ENCODE results near the gene AP5Z1. TPM values are rescaled to one million over a fixed set of nuclear protein-coding genes. Genes with fewer than 3 reads are reported as not detected.
A peak's percentile ranks its signal among the peaks of the same experiment; 100 is the strongest.

The AP5Z1 gene
- total RNA-seq, 1 experiment from 2014 or later: 38.3 TPM

GRCh38 chr7:4818000-4818794, 42.8 kb downstream of the AP5Z1 start:
- H2AK5ac ChIP-seq (ENCODE audit: insufficient read length, low read length): no peak overlapping the region
- no peaks in the 10 kb centered on the region for H3K4me1 ChIP-seq (ENCODE audit: insufficient read depth, low read length)
- Mint-ChIP-seq H3K27ac (no peak overlapping the region), H3K4me1 (no peaks in the 10 kb centered on the region), H3K36me3 (ENCODE audit: insufficient read depth in 1 of 3, low read depth in 3 of 3) (peaks cover 0 to 3% (median 0%) of the 10 kb centered on the region in 3 experiments; a peak in 2 of 7 replicates), H3K9me3 (no peaks in the 10 kb centered on the region), H3K27me3 (ENCODE audit: low read depth) (peaks cover under 1% of the 10 kb centered on the region), H3K4me3 (no peak overlapping the region)
- no peak overlapping the region for H3T11ph ChIP-seq (ENCODE audit: low read length)
- H3K14ac ChIP-seq (ENCODE audit: insufficient read depth, low read length): no peak overlapping the region; the same call in 1 of the 2 replicates
- no peak for TF ChIP-seq CTCF (conservative IDR thresholded peaks at IDR 0.05)
- no peak overlapping the region for H3K18ac ChIP-seq (ENCODE audit: insufficient read length, low read depth, low read length)
- H3K23ac ChIP-seq (ENCODE audit: insufficient read length, low read depth, low read length): no peak overlapping the region
- no peak overlapping the region for H2BK15ac ChIP-seq (ENCODE audit: low read depth, low read length)
- H4K91ac ChIP-seq (ENCODE audit: insufficient read length, low read depth, low read length): no peak overlapping the region
- no peaks in the 10 kb centered on the region for H3K27me3 ChIP-seq (ENCODE audit: insufficient read depth, low read length)
- no peak overlapping the region for H3K4ac ChIP-seq (ENCODE audit: low read depth, low read length)
- H2AFZ ChIP-seq (ENCODE audit: low read length): no peak overlapping the region
- no peaks in the 10 kb centered on the region for H3K9me3 ChIP-seq (ENCODE audit: control insufficient read depth, low read depth, low read length)
- no peak overlapping the region for H4K8ac ChIP-seq (replicated peaks; ENCODE audit: insufficient read length, low read depth, low read length)
- no peaks in the 10 kb centered on the region for H4K20me1 ChIP-seq (ENCODE audit: control insufficient read depth, insufficient read depth, insufficient read length)
- H3K23me2 ChIP-seq (ENCODE audit: insufficient read length, low read depth, low read length, poor library complexity, severe bottlenecking): no peaks in the 10 kb centered on the region
- no peaks in the 10 kb centered on the region for H3K79me1 ChIP-seq (ENCODE audit: insufficient read depth, low read depth, low read length, poor library complexity, severe bottlenecking)
- no peak overlapping the region for H3K56ac ChIP-seq (ENCODE audit: insufficient read length, low read depth, low read length)
- H2BK5ac ChIP-seq (ENCODE audit: insufficient read length, low read length): no peak overlapping the region
- no peak overlapping the region for H2BK120ac ChIP-seq (ENCODE audit: low read depth, low read length, poor library complexity, severe bottlenecking)
- H4K5ac ChIP-seq (ENCODE audit: insufficient read length, low read depth, low read length): no peak overlapping the region
- H2BK20ac ChIP-seq (ENCODE audit: low read depth, low read length, poor library complexity, severe bottlenecking): no peak overlapping the region
- peak; percentile 20 for DNase-seq
- no peak overlapping the region for H3K27ac ChIP-seq (ENCODE audit: insufficient read length, low read depth, low read length)
- H2BK12ac ChIP-seq (ENCODE audit: insufficient read length, low read depth, low read length): no peak overlapping the region
- no CpG with 5 or more reads among the region's 32 CpGs for WGBS (ENCODE audit: extremely low coverage, insufficient read length, low lambda C conversion rate)
- no peaks in the 10 kb centered on the region for H3K79me2 ChIP-seq (ENCODE audit: insufficient read depth, low read length)
- H3K9ac ChIP-seq (ENCODE audit: extremely low read depth, insufficient read length, low read length): no peak overlapping the region
- H3K4me2 ChIP-seq (ENCODE audit: insufficient read depth, insufficient read length, low read length): no peak overlapping the region

Measured in H9 (cell line).